Fibroblast of the conjunctiva (primary cell): Measurements from ENCODE around the gene AHSG.

Experiments used
- DNase-seq: peaks from one replicate; pipeline ENCODE4 v3.0.0-alpha.2; 2010; ENCODE audit warnings: low read depth

AHSG gene

DNA sequence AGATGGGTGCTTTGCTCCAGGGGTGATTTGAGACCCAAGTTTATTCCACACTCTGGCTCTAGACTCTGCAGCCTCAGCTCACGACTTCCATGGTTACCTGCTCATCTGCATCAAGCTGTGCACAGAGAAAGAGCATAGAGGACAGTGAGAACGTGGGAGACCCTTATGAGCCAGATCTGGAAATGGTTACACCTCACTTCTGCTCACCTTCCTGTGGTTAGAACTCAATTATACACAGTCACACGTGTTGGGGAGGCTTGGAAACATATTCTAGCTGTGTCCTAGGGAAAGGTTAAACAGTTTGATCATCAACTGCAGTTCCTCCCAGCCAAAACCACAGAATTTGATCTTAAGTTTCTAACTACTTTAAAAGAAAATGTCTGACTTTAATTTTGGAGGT is 29.2 kb downstream of the AHSG start:
- DNase-seq, result no peak

GRCh38 chr3:186643493-186643892 is 30.6 kb downstream of the AHSG start:
- DNase-seq, result no peak

GRCh38 chr3:186644683-186645082 is 31.8 kb downstream of the AHSG start:
- no peak for DNase-seq

- DNase-seq, result no peak
Measured at GRCh38 chr3:186646106-186646505, 33.2 kb downstream of the AHSG start.

DNA sequence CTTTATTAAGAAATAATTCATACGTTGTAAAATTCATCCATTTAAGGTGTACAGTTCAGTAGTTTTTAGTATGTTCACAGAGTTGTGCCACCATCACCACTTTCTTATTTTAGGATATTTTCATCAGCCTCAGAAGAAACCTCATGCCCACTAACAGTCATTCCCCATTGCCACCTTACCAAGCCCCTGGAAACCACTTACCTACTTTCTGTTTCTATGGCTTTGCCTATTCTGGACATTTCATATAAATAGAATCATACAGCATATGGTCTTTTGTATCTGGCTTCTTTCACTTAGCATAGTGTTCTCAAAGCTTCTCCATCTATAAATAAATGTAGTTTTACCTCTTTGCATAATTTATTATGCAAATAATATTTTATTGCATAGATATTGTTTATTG is 34.0 kb downstream of the AHSG start:
- no peak for DNase-seq

DNA sequence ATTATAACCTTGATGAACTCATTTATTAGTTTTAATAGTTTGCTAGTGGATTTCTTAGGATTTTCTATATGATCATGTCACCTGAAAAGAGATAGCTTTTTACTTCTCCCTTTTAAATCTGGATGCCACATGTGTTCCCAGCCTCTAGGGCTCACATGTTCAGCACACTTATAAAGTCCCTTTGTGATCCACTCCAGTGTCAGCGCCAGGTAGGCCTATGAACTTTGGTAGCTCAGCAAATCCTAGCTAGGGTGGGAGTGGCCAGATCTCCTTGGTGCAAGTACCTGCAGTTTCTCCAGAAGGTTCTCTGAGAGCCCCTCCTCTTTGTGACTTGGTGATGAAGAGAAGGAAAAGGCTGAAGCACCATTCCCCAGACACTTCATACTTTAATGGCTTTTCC is 36.0 kb downstream of the AHSG start:
- no peak for DNase-seq

DNA sequence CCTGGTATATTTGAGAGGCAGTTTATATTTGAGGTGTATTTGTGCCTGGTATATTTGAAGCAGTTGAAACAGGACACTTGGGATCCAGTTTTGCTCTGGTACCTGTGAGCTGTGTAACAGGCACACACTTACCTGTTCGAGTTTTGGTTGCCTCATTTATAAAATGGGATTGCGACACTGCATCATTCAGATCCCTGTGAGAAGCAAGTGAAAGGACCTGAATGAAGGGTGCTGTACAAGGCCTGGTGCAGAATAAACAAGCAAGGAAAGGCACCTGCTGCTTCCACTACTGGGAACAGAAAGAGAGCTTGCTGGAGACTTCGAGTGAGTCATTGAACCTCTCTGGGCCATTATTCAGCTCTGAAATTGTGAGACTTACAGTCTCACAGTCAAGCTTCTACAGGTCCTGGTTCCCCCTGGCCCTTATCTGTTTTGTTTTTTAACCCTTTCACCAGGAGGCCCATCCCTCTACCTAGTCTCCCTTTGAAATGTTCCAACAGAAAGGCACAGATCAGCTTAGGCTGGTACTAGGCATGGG is 38.9 kb downstream of the AHSG start:
- no peak for DNase-seq

GRCh38 chr3:186653080-186653707 is 40.3 kb downstream of the AHSG start:
- DNase-seq, result no peak

- no peak for DNase-seq
Measured at GRCh38 chr3:186653984-186654383, 41.1 kb downstream of the AHSG start.

DNA sequence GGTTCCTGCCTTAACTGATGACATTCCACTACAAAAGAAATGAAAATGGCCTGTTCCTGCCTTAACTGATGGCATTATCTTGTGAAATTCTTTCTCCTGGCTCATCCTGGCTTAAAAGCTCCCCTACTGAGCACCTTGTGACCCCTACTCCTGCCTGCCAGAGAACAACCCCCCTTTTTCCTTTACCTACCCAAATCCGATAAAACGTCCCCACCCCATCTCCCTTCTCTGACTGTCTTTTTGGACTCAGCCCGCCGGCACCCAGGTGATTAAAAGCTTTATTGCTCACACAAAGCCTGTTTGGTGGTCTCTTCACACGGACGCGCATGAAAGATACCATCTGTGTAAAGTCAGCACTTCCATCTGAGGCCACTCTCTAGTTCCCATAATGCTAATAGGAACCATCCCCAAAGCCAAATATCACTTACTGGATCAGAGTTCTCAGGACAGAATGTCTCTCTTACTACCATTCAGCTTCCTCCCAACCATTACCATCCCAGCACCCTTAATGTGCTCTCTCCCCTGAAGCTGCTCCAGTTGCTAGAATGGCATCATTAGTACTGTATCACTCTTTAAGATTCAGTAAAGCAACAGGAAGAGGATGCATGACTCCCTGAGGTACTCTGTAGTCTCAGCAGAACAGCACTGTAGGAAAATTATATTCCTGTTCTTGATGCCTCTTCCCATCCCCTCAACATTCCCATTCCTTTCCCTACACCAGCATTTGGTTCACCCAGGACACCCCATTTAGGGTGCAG is 50.7 kb downstream of the AHSG start:
- no peak for DNase-seq

- DNase-seq, result no peak
Measured at GRCh38 chr3:186664119-186664495, 51.2 kb downstream of the AHSG start.

- DNase-seq, result no peak
Measured at GRCh38 chr3:186664506-186664905, 51.6 kb downstream of the AHSG start.

GRCh38 chr3:186665625-186666188 is 52.8 kb downstream of the AHSG start, which contains the start of gene HRG:
Gene HRG, plus strand, starts transcription at chr3:186666014. Its CDS starts 18 bp downstream, at chr3:186666032.
- DNase-seq, result no peak

DNA sequence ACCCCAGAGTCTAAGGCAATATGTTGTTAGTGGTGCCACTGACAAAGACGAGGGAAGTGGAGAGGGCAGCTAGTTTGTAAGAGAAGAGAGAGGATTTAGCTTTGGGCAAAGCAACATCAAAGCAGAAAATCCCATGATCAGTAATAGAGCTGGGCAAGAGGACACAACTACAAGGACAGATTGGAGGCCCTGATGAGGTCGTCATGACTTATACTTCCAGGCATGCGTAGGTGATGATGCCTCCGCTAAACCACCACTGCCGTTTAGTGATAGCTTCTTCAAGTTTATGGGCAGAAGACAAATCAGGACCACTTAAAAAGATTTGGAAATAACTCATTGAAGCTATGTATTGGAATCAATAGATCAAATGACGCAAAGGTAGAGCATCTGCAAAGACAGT is 55.6 kb downstream of the AHSG start:
- no peak for DNase-seq

- no peak for DNase-seq
Measured at GRCh38 chr3:186669378-186670084, 56.7 kb downstream of the AHSG start.

DNA sequence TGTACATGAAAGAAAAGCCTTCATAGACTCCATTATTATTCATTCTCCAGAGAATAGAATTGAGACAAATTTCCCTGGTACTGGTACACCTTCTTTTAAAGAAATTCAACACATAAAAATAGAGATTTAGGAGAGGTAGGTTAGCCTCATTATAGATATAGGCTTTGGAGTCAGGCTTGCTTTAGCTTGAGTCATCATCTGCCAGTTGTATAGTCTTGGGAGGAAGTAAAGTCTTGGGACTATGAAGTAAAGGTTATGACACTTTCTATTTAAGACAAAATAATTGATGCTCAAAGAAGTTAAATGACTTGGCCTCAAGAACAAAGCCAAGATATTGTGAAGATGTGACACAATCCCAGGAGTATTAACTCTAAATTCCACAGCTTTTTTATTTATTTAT is 57.3 kb downstream of the AHSG start:
- no peak for DNase-seq
